Esophagus muscularis mucosa (tissue), 3 donors: ENCODE results near the gene CNTNAP3B.
"Not testable (repeated sequence)": the region's sequence is repeated elsewhere in the genome, so short reads cannot be mapped to it uniquely, and the experiment has no call there.

Experiments used
- POLR2A ChIP-seq: fragments of 450-650 bp; IDR thresholded peaks from one replicate; pipeline ENCODE4 v1.6.1; 2017; ENCODE audit warnings: antibody characterized with exemption, moderate library complexity, mild to moderate bottlenecking, low read depth
- TF ChIP-seq, protein P1 (sequence below), 3 experiments: fragments of 200-600 bp in 2 of 3; fragments of 450-650 bp in 1 of 3; sonication (generic) in 2 of 3; IDR thresholded peaks; one replicate each; pipeline ENCODE4 v1.5.1; 2017 to 2019; ENCODE audit warnings: antibody characterized with exemption in 3 of 3, mild to moderate bottlenecking in 2 of 3, moderate library complexity in 1 of 3

GRCh38 chr9:41898720-41899343, 230.4 kb downstream of the CNTNAP3B start:
- not testable (repeated sequence) for TF ChIP-seq POLR2A
- TF ChIP-seq, protein P1, sequence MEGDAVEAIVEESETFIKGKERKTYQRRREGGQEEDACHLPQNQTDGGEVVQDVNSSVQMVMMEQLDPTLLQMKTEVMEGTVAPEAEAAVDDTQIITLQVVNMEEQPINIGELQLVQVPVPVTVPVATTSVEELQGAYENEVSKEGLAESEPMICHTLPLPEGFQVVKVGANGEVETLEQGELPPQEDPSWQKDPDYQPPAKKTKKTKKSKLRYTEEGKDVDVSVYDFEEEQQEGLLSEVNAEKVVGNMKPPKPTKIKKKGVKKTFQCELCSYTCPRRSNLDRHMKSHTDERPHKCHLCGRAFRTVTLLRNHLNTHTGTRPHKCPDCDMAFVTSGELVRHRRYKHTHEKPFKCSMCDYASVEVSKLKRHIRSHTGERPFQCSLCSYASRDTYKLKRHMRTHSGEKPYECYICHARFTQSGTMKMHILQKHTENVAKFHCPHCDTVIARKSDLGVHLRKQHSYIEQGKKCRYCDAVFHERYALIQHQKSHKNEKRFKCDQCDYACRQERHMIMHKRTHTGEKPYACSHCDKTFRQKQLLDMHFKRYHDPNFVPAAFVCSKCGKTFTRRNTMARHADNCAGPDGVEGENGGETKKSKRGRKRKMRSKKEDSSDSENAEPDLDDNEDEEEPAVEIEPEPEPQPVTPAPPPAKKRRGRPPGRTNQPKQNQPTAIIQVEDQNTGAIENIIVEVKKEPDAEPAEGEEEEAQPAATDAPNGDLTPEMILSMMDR (IDR thresholded peaks at IDR 0.05): not testable (repeated sequence)
